Measurements from ENCODE around the gene SCRN1. TPM values are rescaled to one million over a fixed set of nuclear protein-coding genes. Genes with fewer than 3 reads are reported as not detected.

Gene SCRN1
- total RNA-seq, 3 donors from 2014 or later (not counting 1 experiment from before 2014, with no cell fraction given), result 23.4 to 31.3 (median 26.9) TPM

DNA sequence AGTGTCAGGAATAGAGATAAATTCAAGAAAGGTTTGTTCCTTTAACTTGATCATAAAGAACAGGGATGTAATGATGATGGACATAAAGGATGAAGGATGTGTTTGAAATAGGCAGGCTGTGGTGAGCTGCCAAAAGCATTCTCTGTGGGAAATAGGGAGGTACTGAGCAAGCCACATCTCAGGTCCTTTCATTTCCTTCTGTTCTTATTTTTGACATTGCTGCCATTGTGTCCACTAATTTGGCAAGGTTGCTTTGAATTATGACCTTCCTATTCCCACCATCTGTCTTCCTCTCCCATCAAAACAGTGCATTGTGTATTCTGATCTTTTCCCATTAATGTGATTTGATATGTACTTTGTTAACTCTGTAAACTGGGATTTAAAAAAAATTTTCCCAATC lies 9.4 kb downstream of the SCRN1 start:
- Mint-ChIP-seq H3K4me1 (peaks cover 16 to 19% of the 10 kb centered on the region in 2 donors), H3K4me3 (no peak overlapping the region), H3K9me3 (no peaks in the 10 kb centered on the region), H3K36me3 (no peaks in the 10 kb centered on the region), H3K27me3 (ENCODE audit: low read depth in 2 of 2) (no peaks in the 10 kb centered on the region), H3K27ac (no peak overlapping the region)
- H3K27ac ChIP-seq (ENCODE audit: low read length), result no peak overlapping the region
- no peaks in the 10 kb centered on the region for H3K9me3 ChIP-seq (ENCODE audit: control insufficient read depth, insufficient read depth, low read length)
- H3K27me3 ChIP-seq (ENCODE audit: control insufficient read depth, insufficient read depth, low read length), result no peaks in the 10 kb centered on the region
- no peak for DNase-seq
- no peaks in the 10 kb centered on the region for H3K36me3 ChIP-seq (ENCODE audit: control insufficient read depth, insufficient read depth, low read length)
- ATAC-seq, result no peak
- no peak overlapping the region for H3K4me3 ChIP-seq (ENCODE audit: low read length)
- peaks cover under 1% of the 10 kb centered on the region for H3K4me1 ChIP-seq (ENCODE audit: control insufficient read depth, insufficient read depth, low read length)
- TF ChIP-seq, protein P1, sequence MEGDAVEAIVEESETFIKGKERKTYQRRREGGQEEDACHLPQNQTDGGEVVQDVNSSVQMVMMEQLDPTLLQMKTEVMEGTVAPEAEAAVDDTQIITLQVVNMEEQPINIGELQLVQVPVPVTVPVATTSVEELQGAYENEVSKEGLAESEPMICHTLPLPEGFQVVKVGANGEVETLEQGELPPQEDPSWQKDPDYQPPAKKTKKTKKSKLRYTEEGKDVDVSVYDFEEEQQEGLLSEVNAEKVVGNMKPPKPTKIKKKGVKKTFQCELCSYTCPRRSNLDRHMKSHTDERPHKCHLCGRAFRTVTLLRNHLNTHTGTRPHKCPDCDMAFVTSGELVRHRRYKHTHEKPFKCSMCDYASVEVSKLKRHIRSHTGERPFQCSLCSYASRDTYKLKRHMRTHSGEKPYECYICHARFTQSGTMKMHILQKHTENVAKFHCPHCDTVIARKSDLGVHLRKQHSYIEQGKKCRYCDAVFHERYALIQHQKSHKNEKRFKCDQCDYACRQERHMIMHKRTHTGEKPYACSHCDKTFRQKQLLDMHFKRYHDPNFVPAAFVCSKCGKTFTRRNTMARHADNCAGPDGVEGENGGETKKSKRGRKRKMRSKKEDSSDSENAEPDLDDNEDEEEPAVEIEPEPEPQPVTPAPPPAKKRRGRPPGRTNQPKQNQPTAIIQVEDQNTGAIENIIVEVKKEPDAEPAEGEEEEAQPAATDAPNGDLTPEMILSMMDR (IDR thresholded peaks at IDR 0.05), result no peak
- intact Hi-C loops (cut with micrococcal nuclease), result no loop called here

DNA sequence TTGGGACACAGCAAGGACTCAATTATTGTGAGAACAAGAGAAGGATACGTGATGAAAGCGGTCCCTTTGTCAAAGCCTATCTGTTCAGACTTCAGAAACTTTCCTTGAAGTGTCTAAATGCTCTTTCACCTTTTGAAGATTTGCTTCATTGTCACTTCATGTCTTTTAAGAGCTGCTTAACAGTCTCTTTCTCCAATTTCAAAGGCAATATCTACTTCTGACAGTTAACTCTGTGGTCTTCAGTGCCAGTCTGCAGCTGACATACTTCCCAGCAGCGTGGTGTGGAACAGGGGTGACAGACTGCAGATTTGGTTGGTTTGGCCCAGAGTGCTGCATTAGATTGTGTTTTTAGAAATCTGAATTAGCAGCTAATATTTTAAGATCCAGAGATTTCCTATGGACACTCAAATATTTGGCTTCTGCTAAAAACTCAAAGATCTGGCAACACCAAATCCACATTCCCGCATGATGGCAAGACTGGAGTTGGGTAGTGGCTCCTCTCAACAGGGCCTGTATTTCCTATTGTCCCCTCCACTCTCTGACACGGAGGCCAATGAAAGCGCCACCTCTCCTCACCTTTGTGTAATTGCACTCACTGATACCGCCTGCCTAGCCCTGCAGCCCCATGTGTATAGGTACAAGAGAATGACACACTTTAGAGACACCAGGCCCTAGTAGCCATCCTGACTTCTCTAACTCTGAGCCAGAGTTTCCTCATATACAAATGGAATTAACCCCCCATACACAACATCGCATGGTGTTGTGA lies 11.5 kb downstream of the SCRN1 start:
- no peak for ATAC-seq
- no peak overlapping the region for H3K4me3 ChIP-seq (ENCODE audit: low read length)
- H3K9me3 ChIP-seq (ENCODE audit: control insufficient read depth, insufficient read depth, low read length), result no peaks in the 10 kb centered on the region
- H3K36me3 ChIP-seq (ENCODE audit: control insufficient read depth, insufficient read depth, low read length), result no peaks in the 10 kb centered on the region
- 75% methylated on average over 8 of the region's 8 CpGs for WGBS (ENCODE audit: insufficient coverage)
- TF ChIP-seq, protein P1 (IDR thresholded peaks at IDR 0.05), result no peak
- no peaks in the 10 kb centered on the region for H3K27me3 ChIP-seq (ENCODE audit: control insufficient read depth, insufficient read depth, low read length)
- no peak overlapping the region for H3K4me3 Mint-ChIP-seq
- no peak overlapping the region for H3K27ac Mint-ChIP-seq
- peaks cover 16 to 24% of the 10 kb centered on the region in 2 donors for H3K4me1 Mint-ChIP-seq
- no peaks in the 10 kb centered on the region for H3K4me1 ChIP-seq (ENCODE audit: control insufficient read depth, insufficient read depth, low read length)
- DNase-seq, result peak in 1 of 2 donors; percentile 13
- intact Hi-C loops (cut with micrococcal nuclease), result no loop called here
- no peak overlapping the region for H3K27ac ChIP-seq (ENCODE audit: low read length)
- H3K36me3 Mint-ChIP-seq, result no peaks in the 10 kb centered on the region
- no peaks in the 10 kb centered on the region for H3K27me3 Mint-ChIP-seq (ENCODE audit: low read depth in 2 of 2)
- no peaks in the 10 kb centered on the region for H3K9me3 Mint-ChIP-seq

DNA sequence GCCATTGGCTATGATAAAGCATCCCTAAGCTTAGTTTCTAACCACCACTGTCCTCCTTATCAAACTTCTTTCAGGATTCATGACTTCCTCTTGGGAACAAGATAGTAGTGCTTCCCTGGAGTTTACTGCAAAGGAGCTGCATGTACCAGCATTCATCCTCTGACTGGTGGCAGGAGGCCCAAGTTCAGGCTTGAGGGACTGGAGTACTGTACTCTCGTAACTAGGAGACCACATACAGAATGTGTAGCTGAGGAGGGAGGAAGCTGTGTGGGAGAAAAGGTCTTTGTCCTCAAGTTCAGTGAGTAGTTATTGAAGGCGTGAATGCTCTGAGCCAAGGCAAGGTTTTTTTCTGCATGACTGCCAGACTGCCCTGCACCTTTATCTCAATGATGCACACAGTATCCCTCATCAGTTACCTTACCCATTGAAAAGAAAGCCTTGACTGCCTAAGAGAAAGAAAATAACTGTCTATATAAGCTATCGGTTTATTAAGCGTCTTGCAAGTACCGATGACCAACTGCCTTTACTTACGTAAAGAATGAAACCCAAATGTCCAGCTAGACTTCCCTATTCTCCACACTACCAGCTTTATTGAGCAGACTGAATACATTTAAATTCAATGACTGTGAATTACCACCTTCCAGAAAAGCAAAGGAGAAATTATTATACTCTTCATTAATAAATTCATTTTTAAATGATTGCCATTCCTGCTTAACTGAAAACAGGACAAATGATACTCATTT lies 12.8 kb downstream of the SCRN1 start:
- Mint-ChIP-seq H3K9me3 (no peaks in the 10 kb centered on the region), H3K4me3 (no peak overlapping the region), H3K27me3 (ENCODE audit: low read depth in 2 of 2) (no peaks in the 10 kb centered on the region), H3K36me3 (no peaks in the 10 kb centered on the region), H3K4me1 (peaks cover 16 to 26% of the 10 kb centered on the region in 2 donors), H3K27ac (no peak overlapping the region)
- TF ChIP-seq, protein P1 (IDR thresholded peaks at IDR 0.05), result no peak
- H3K4me1 ChIP-seq (ENCODE audit: control insufficient read depth, insufficient read depth, low read length), result no peaks in the 10 kb centered on the region
- no peaks in the 10 kb centered on the region for H3K9me3 ChIP-seq (ENCODE audit: control insufficient read depth, insufficient read depth, low read length)
- intact Hi-C loops (cut with micrococcal nuclease), result no loop called here
- ATAC-seq (no peak), DNase-seq (no peak)
- no peaks in the 10 kb centered on the region for H3K27me3 ChIP-seq (ENCODE audit: control insufficient read depth, insufficient read depth, low read length)
- H3K27ac ChIP-seq (ENCODE audit: low read length), result no peak overlapping the region
- H3K36me3 ChIP-seq (ENCODE audit: control insufficient read depth, insufficient read depth, low read length), result no peaks in the 10 kb centered on the region
- no peak overlapping the region for H3K4me3 ChIP-seq (ENCODE audit: low read length)
- 76% methylated on average over 6 of the region's 6 CpGs for WGBS (ENCODE audit: insufficient coverage)
